HG03280 (cell line): Measurements from ENCODE around the gene EGR4.

Experiments
- ATAC-seq: cut with Tn5 transposase; IDR thresholded peaks from one replicate; pipeline ENCODE4 v1.9.1; 2021; ENCODE audit warnings: mild to moderate bottlenecking, moderate library complexity; ENCODE audit not compliant: unreplicated experiment

The EGR4 gene

GRCh38 chr2:73293534-73294171, at the start of gene EGR4:
Gene EGR4 (minus strand): TSS chr2:73293548. CDS start chr2:73293317, 231 bp downstream.
- peak; percentile 92 for ATAC-seq

- ATAC-seq, result no peak
These were observed 47.7 kb upstream of the EGR4 start for GRCh38 chr2:73341039-73341438.

GRCh38 chr2:73339201-73339600, 45.9 kb upstream of the EGR4 start:
- no peak for ATAC-seq

- no peak for ATAC-seq
These were observed 44.5 kb upstream of the EGR4 start for GRCh38 chr2:73337828-73338227.

GRCh38 chr2:73334620-73335019, 41.3 kb upstream of the EGR4 start:
- no peak for ATAC-seq

- no peak for ATAC-seq
These were observed 40.7 kb upstream of the EGR4 start for GRCh38 chr2:73334045-73334444.

GRCh38 chr2:73333564-73333963, 40.2 kb upstream of the EGR4 start:
- no peak for ATAC-seq

GRCh38 chr2:73324126-73324725, 30.9 kb upstream of the EGR4 start:
- ATAC-seq, result no peak

- ATAC-seq, result no peak
These were observed 30.2 kb upstream of the EGR4 start for GRCh38 chr2:73323551-73323950.

GRCh38 chr2:73314441-73314840, 21.1 kb upstream of the EGR4 start:
- ATAC-seq, result no peak

GRCh38 chr2:73307720-73308119, 14.4 kb upstream of the EGR4 start:
- no peak for ATAC-seq

- ATAC-seq, result no peak
These were observed 8.3 kb upstream of the EGR4 start for GRCh38 chr2:73301636-73302035.

- ATAC-seq, result no peak
These were observed 7.6 kb upstream of the EGR4 start for GRCh38 chr2:73300926-73301325.

- ATAC-seq, result no peak
These were observed 4.2 kb upstream of the EGR4 start for GRCh38 chr2:73297586-73297985.

- no peak for ATAC-seq
These were observed 3.8 kb upstream of the EGR4 start for GRCh38 chr2:73297151-73297559.

GRCh38 chr2:73295751-73296400, 2.5 kb upstream of the EGR4 start:
- ATAC-seq, result no peak

- ATAC-seq, result no peak
These were observed 891 bp upstream of the EGR4 start for GRCh38 chr2:73294239-73294638.

- peak; percentile 5 for ATAC-seq
These were observed 328 bp downstream of the EGR4 start for GRCh38 chr2:73292906-73293533.

- no peak for ATAC-seq
These were observed 937 bp downstream of the EGR4 start for GRCh38 chr2:73292316-73292905.

- ATAC-seq, result no peak
These were observed 1.7 kb downstream of the EGR4 start for GRCh38 chr2:73291461-73292315.

GRCh38 chr2:73291093-73291460, 2.3 kb downstream of the EGR4 start:
- no peak for ATAC-seq
